Keratinocyte (primary cell): ENCODE data around the gene CNOT6. TPM values are rescaled to one million over a fixed set of nuclear protein-coding genes. Genes with fewer than 3 reads are reported as not detected.

Experiments
- DNase-seq: peaks from one replicate; pipeline ENCODE4 v3.0.0-alpha.2; 2011; ENCODE audit warnings: low read depth, missing footprints, low spot score
- FAIRE-seq: peaks from 2 replicates; lab custom pipeline; 2011; peaks lifted over from hg19 to GRCh38; lab: Jason Lieb, UNC
- H2AFZ ChIP-seq: 2 replicates; pipeline ENCODE4 v1.6.0; 2012; ENCODE audit warnings: low read length, control low read depth, inconsistent platforms; ENCODE audit not compliant: control insufficient read depth
- H3K27ac ChIP-seq: 2 replicates; pipeline ENCODE4 v1.5.1; 2011; ENCODE audit warnings: low read length; ENCODE audit not compliant: control insufficient read depth, insufficient read depth
- H3K27me3 ChIP-seq: 3 replicates; pipeline ENCODE4 v1.6.0; 2011; ENCODE audit warnings: low read length; ENCODE audit not compliant: control insufficient read depth, insufficient read depth; ENCODE audit errors: extremely low read depth
- H3K36me3 ChIP-seq, 2 experiments: 2 replicates in 1 of 2; 3 replicates in 1 of 2; pipeline ENCODE4 v1.5.1; 2011; ENCODE audit warnings: low read length in 2 of 2, mild to moderate bottlenecking in 1 of 2; ENCODE audit not compliant: control insufficient read depth in 2 of 2, insufficient read depth in 2 of 2; ENCODE audit errors: extremely low read depth in 1 of 2
- H3K4me1 ChIP-seq: 3 replicates; pipeline ENCODE4 v1.5.1; 2011; ENCODE audit warnings: low read length; ENCODE audit not compliant: control insufficient read depth, insufficient read depth; ENCODE audit errors: extremely low read depth
- H3K4me2 ChIP-seq: 3 replicates; pipeline ENCODE4 v1.6.0; 2011; ENCODE audit warnings: low read depth, low read length; ENCODE audit not compliant: control insufficient read depth, insufficient read depth; ENCODE audit errors: extremely low read depth
- H3K4me3 ChIP-seq, 3 experiments: fragments of 200-600 bp in 1 of 3; sonication (generic) in 1 of 3; 2 replicates in 2 of 3; 3 replicates in 1 of 3; pipeline ENCODE4 v1.5.1; 2011 to 2016; ENCODE audit warnings: low read length in 3 of 3, mild to moderate bottlenecking in 3 of 3, control low read depth in 2 of 3, inconsistent platforms in 1 of 3, low read depth in 1 of 3, mixed read lengths in 1 of 3, mixed run types in 1 of 3, moderate library complexity in 1 of 3; ENCODE audit not compliant: control insufficient read depth in 2 of 3, insufficient read depth in 2 of 3; ENCODE audit errors: extremely low read depth in 1 of 3
- H3K79me2 ChIP-seq: 2 replicates; pipeline ENCODE4 v1.6.0; 2012; ENCODE audit warnings: low read length; ENCODE audit not compliant: control insufficient read depth, insufficient read depth
- H3K9ac ChIP-seq: 3 replicates; pipeline ENCODE4 v1.6.0; 2011; ENCODE audit warnings: low read length; ENCODE audit not compliant: control insufficient read depth, insufficient read depth; ENCODE audit errors: extremely low read depth
- H3K9me1 ChIP-seq: 3 replicates; pipeline ENCODE4 v1.6.0; 2011; ENCODE audit warnings: low read length; ENCODE audit not compliant: control insufficient read depth, insufficient read depth; ENCODE audit errors: extremely low read depth
- H3K9me3 ChIP-seq: 2 replicates; pipeline ENCODE4 v1.5.1; 2012; ENCODE audit warnings: low read depth, low read length; ENCODE audit not compliant: control insufficient read depth
- H4K20me1 ChIP-seq: 3 replicates; pipeline ENCODE4 v1.6.0; 2011; ENCODE audit warnings: low read length; ENCODE audit not compliant: control insufficient read depth, insufficient read depth; ENCODE audit errors: extremely low read depth
- CTCF ChIP-seq, 3 experiments: IDR thresholded peaks in 1 of 3; conservative IDR thresholded peaks in 1 of 3; optimal IDR thresholded peaks in 1 of 3; 2 replicates in 2 of 3; 3 replicates in 1 of 3; pipeline versions ENCODE3 to v1.5.1; 2011; ENCODE audit warnings: low read length in 3 of 3, mild to moderate bottlenecking in 3 of 3, moderate library complexity in 2 of 3, control low read depth in 1 of 3, inconsistent platforms in 1 of 3; ENCODE audit not compliant: insufficient read depth in 2 of 3; ENCODE audit errors: extremely low read depth in 1 of 3
- EZH2 ChIP-seq: IDR thresholded peaks from one replicate; pipeline ENCODE4 v1.6.1; 2012; ENCODE audit warnings: inconsistent platforms, mild to moderate bottlenecking, low read length, moderate library complexity
- dilution Hi-C: fragments of 300-500 bp; cut with MboI; formaldehyde crosslinking; loops from one replicate; pipeline ENCODE4 v1.7.0; 2020; ENCODE audit warnings: low sequenced_read_pairs; ENCODE audit not compliant: extremely low pct_ligation_motif_present
- polyA plus RNA-seq, 5 experiments: library from polyadenylated mRNA; depleted of rRNA in 3 of 5; stranded (reverse) in 3 of 5; stranded (forward) in 1 of 5; unstranded in 1 of 5; fragments of >200 nt; gene quantifications; 1 replicate in 1 of 5; 2 replicates in 3 of 5; 3 replicates in 1 of 5; pipeline versions ENCODE4 v1.2.1 to v1.2.3, GENCODE V29; 2011 to 2012; ENCODE audit warnings: missing spikeins in 2 of 5, low read depth in 1 of 5, low replicate concordance in 1 of 5

CNOT6 gene
- polyA plus RNA-seq, 1 donor (not counting 4 experiments of a cell fraction or from before 2014, with no cell fraction given): 29.7 TPM

GRCh38 chr5:180598316-180598701, 104.1 kb downstream of the CNOT6 start:
- dilution Hi-C loops: no loop called here
- H3K9me3 ChIP-seq: no peaks in the 10 kb centered on the region
- TF ChIP-seq EZH2: no peak
- no peak for TF ChIP-seq CTCF (optimal IDR thresholded peaks at IDR 0.05 in 1 of 3, IDR thresholded peaks at IDR 0.05 in 1 of 3, conservative IDR thresholded peaks at IDR 0.05 in 1 of 3; ENCODE audit: extremely low read depth in 1 of 3, insufficient read depth in 2 of 3, low read length in 3 of 3)
- no peak overlapping the region for H2AFZ ChIP-seq
- DNase-seq (no peak), FAIRE-seq (no peak)
- H3K4me2 ChIP-seq: no peak overlapping the region
- H3K36me3 ChIP-seq: no peaks in the 10 kb centered on the region
- no peaks in the 10 kb centered on the region for H3K79me2 ChIP-seq
- no peak overlapping the region for H3K4me3 ChIP-seq
- H3K27me3 ChIP-seq: peaks cover 4% of the 10 kb centered on the region
- no peak overlapping the region for H3K27ac ChIP-seq
- H4K20me1 ChIP-seq: no peaks in the 10 kb centered on the region
- H3K9ac ChIP-seq: no peak overlapping the region
- H3K4me1 ChIP-seq: no peaks in the 10 kb centered on the region
- H3K9me1 ChIP-seq: no peaks in the 10 kb centered on the region

GRCh38 chr5:180598797-180599589, 104.8 kb downstream of the CNOT6 start:
- Histone ChIP-seq H2AFZ (no peak overlapping the region), H3K4me1 (no peaks in the 10 kb centered on the region), H3K4me3 (no peak overlapping the region), H3K27me3 (no peaks in the 10 kb centered on the region), H3K27ac (no peak overlapping the region), H3K9me1 (no peaks in the 10 kb centered on the region), H3K9ac (no peak overlapping the region), H3K36me3 (no peaks in the 10 kb centered on the region), H4K20me1 (no peaks in the 10 kb centered on the region), H3K9me3 (no peaks in the 10 kb centered on the region), H3K79me2 (no peaks in the 10 kb centered on the region), H3K4me2 (no peak overlapping the region)
- dilution Hi-C loops: no loop called here
- TF ChIP-seq EZH2 (no peak), CTCF (optimal IDR thresholded peaks at IDR 0.05 in 1 of 3, IDR thresholded peaks at IDR 0.05 in 1 of 3, conservative IDR thresholded peaks at IDR 0.05 in 1 of 3; ENCODE audit: extremely low read depth in 1 of 3, insufficient read depth in 2 of 3, low read length in 3 of 3) (no peak)
- DNase-seq: no peak
- FAIRE-seq: no peak
